Parathyroid adenoma (tissue), 2 donors: ENCODE measurements around the gene ANGPTL7.

Source experiments
- H2AFZ ChIP-seq: fragments of 300-600 bp; sonication (generic); one replicate; pipeline ENCODE4 v1.7.0; 2017; ENCODE audit warnings: antibody characterized with exemption, mild to moderate bottlenecking
- H3K27ac ChIP-seq: fragments of 300-600 bp; sonication (generic); one replicate; pipeline ENCODE4 v1.7.0; 2017
- H3K27me3 ChIP-seq: fragments of 300-600 bp; sonication (generic); one replicate; pipeline ENCODE4 v1.7.0; 2017; ENCODE audit warnings: low read length; ENCODE audit not compliant: control insufficient read depth, insufficient read depth
- H3K36me3 ChIP-seq: fragments of 300-600 bp; sonication (generic); one replicate; pipeline ENCODE4 v1.7.0; 2017; ENCODE audit warnings: low read length; ENCODE audit not compliant: control insufficient read depth, insufficient read depth
- H3K4me1 ChIP-seq: fragments of 300-600 bp; sonication (generic); one replicate; pipeline ENCODE4 v1.7.0; 2017; ENCODE audit warnings: control low read depth
- H3K4me2 ChIP-seq: fragments of 300-600 bp; sonication (generic); one replicate; pipeline ENCODE4 v1.7.0; 2017; ENCODE audit warnings: low read length
- H3K4me3 ChIP-seq: fragments of 300-600 bp; sonication (generic); one replicate; pipeline ENCODE4 v1.7.0; 2017; ENCODE audit warnings: low read depth, low read length
- H3K79me2 ChIP-seq: fragments of 300-600 bp; sonication (generic); one replicate; pipeline ENCODE4 v1.7.0; 2017; ENCODE audit warnings: control low read depth
- H3K9ac ChIP-seq: fragments of 300-600 bp; sonication (generic); one replicate; pipeline ENCODE4 v1.7.0; 2017; ENCODE audit warnings: mild to moderate bottlenecking
- H3K9me3 ChIP-seq: fragments of 300-600 bp; sonication (generic); one replicate; pipeline ENCODE4 v1.7.0; 2017; ENCODE audit warnings: low read length; ENCODE audit not compliant: control insufficient read depth
- CTCF ChIP-seq: fragments of 300-600 bp; sonication (generic); IDR thresholded peaks from one replicate; pipeline ENCODE4 v1.7.0; 2017; ENCODE audit warnings: antibody characterized with exemption, mild to moderate bottlenecking
- donor health status: primary hyperparathyroidism.

Gene ANGPTL7

GRCh38 chr1:11182884-11183283 lies 6.3 kb upstream of the ANGPTL7 start:
- H3K4me3 ChIP-seq: no peak overlapping the region
- H3K4me1 ChIP-seq: peaks cover under 1% of the 10 kb centered on the region
- H3K36me3 ChIP-seq: no peaks in the 10 kb centered on the region
- no peak for TF ChIP-seq CTCF
- H3K9ac ChIP-seq: no peak overlapping the region
- H3K9me3 ChIP-seq: no peaks in the 10 kb centered on the region
- H3K4me2 ChIP-seq: no peak overlapping the region
- H3K27me3 ChIP-seq: no peaks in the 10 kb centered on the region
- H2AFZ ChIP-seq: no peak overlapping the region
- H3K27ac ChIP-seq: no peak overlapping the region
- H3K79me2 ChIP-seq: no peaks in the 10 kb centered on the region

DNA sequence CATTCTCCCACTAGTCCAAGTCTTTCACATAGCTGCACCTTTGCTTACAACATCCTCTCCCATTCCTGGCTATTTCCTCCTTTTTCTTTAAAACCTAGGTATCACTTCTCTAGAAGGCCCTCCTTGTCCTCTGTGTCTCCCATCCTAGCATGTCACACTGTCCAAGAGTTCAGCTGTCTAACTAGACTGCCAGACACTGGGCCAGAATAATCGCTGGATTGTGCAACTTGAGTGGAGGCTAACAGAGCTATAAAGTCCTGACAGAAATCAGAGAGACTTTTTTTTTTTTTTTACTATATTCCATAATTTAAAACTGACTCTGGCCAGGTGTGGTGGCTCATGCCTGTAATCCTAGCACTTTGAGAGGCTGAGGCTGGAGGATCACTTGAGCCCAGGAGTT lies 4.2 kb upstream of the ANGPTL7 start:
- H3K27me3 ChIP-seq: no peaks in the 10 kb centered on the region
- H2AFZ ChIP-seq: no peak overlapping the region
- H3K4me3 ChIP-seq: no peak overlapping the region
- H3K79me2 ChIP-seq: no peaks in the 10 kb centered on the region
- peaks cover 6% of the 10 kb centered on the region for H3K4me1 ChIP-seq
- H3K36me3 ChIP-seq: no peaks in the 10 kb centered on the region
- H3K4me2 ChIP-seq: no peak overlapping the region
- TF ChIP-seq CTCF: no peak
- H3K9me3 ChIP-seq: no peaks in the 10 kb centered on the region
- H3K27ac ChIP-seq: no peak overlapping the region
- H3K9ac ChIP-seq: no peak overlapping the region

DNA sequence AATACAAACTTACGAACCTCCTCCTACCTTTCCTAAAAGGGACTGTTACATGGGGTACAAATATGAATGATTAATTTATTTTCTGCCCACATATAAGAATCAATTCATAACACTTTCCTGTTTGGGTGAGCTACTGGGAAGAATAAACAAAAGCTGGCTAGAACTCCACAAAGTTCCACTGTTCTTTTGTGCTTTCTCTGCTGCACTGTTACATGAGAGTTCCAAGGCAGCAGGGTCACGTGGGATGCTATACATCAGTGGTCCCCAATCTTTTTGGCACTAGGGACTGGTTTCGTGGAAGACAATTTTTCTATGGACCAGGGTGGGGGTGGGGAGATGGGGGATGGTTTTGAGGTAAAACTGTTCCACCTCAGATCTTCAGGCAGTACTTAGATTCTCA lies 2.2 kb upstream of the ANGPTL7 start:
- Histone ChIP-seq H3K9me3 (no peaks in the 10 kb centered on the region), H3K79me2 (no peaks in the 10 kb centered on the region), H2AFZ (no peak overlapping the region), H3K4me2 (no peak overlapping the region), H3K36me3 (no peaks in the 10 kb centered on the region), H3K27me3 (no peaks in the 10 kb centered on the region), H3K4me1 (peaks cover 6% of the 10 kb centered on the region), H3K4me3 (no peak overlapping the region), H3K9ac (no peak overlapping the region), H3K27ac (no peak overlapping the region)
- no peak for TF ChIP-seq CTCF

GRCh38 chr1:11187494-11187893 lies 1.7 kb upstream of the ANGPTL7 start:
- Histone ChIP-seq H3K36me3 (no peaks in the 10 kb centered on the region), H3K4me1 (peaks cover 6% of the 10 kb centered on the region), H3K27me3 (no peaks in the 10 kb centered on the region), H2AFZ (no peak overlapping the region), H3K9me3 (no peaks in the 10 kb centered on the region), H3K4me3 (no peak overlapping the region), H3K27ac (peak overlapping the region; percentile 79), H3K9ac (no peak overlapping the region), H3K4me2 (no peak overlapping the region), H3K79me2 (no peaks in the 10 kb centered on the region)
- no peak for TF ChIP-seq CTCF

DNA sequence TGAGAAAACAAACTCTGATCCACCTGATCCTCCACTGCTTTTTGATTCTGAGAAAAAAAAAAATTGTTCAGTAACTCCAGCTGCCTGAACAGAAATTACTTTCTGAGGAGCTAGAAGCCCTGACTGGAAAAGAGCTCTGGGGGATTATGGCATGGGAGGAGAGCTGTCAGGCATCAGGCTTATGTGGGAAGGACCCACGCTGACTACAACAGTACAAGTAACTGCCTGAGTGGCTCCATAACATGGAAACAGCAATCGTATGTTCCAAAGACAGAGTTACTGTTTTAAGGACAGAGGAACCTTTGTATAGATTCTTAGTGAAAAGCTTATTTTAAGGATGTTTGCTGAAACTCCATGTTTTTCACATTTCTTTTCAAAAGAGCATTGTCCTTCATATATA lies 1.2 kb upstream of the ANGPTL7 start:
- TF ChIP-seq CTCF: no peak
- H3K9ac ChIP-seq: no peak overlapping the region
- H3K4me2 ChIP-seq: no peak overlapping the region
- H3K27me3 ChIP-seq: no peaks in the 10 kb centered on the region
- peak overlapping the region; percentile 59 for H2AFZ ChIP-seq
- H3K4me3 ChIP-seq: no peak overlapping the region
- H3K27ac ChIP-seq: peak overlapping the region; percentile 79
- H3K4me1 ChIP-seq: peaks cover 6% of the 10 kb centered on the region
- H3K79me2 ChIP-seq: no peaks in the 10 kb centered on the region
- no peaks in the 10 kb centered on the region for H3K36me3 ChIP-seq
- H3K9me3 ChIP-seq: no peaks in the 10 kb centered on the region
